Subcutaneous adipose tissue (tissue), 4 donors: Measurements from ENCODE around the gene TOMM6. TPM values are rescaled to one million over a fixed set of nuclear protein-coding genes. Genes with fewer than 3 reads are reported as not detected.

Source experiments
- CTCF ChIP-seq: fragments of 450-650 bp; IDR thresholded peaks from one replicate; pipeline ENCODE4 v1.5.1; 2016; ENCODE audit warnings: low read depth, mild to moderate bottlenecking, control low read depth, antibody characterized with exemption, moderate library complexity
- total RNA-seq, 4 donors: library from RNA; depleted of rRNA; stranded (reverse); fragments of >200 nt; gene quantifications; one replicate each; pipeline ENCODE4 v1.1.0, GENCODE V29; 2016

TOMM6 gene
- total RNA-seq, 4 donors from 2014 or later, result 74.9 to 164 (median 94.5) TPM

DNA sequence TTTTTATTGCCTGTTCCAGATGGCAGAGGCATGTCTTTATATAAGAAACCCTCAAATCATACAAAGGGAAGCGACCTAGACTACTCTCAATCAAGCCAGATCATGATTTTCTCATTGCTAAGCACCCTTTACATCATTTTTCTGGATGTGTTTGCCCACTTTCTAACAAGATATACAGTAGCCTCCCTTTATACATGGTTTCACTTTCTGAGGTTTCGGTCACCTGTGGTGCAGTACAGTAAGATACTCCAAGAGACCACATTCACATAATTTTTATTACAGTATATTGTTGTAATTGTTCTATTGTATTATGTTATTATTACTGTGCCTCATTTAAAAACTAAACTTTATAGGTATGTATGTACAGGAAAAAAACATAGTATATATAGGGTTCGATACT is 23.6 kb downstream of the TOMM6 start:
- no peak for TF ChIP-seq CTCF

DNA sequence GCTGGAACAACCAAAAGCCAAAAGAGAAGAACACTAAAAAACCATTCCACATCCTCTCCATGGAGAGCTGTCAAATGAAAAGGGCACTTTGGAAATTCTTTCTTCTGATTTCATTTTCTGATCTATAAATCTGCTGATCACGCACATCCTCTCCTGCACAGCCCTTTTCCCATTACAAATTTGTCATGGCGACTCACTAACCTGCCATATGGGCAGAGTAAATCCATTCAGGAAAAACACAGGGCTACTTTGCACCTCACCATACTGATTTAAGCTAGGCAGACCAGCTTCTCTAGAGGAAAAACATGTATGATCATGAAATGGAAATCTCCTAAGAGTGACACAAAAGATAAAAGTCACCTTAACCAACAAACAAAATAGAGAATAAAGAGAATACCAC is 26.0 kb downstream of the TOMM6 start:
- TF ChIP-seq CTCF, result no peak

GRCh38 chr6:41813956-41814355 is 26.5 kb downstream of the TOMM6 start:
- no peak for TF ChIP-seq CTCF

DNA sequence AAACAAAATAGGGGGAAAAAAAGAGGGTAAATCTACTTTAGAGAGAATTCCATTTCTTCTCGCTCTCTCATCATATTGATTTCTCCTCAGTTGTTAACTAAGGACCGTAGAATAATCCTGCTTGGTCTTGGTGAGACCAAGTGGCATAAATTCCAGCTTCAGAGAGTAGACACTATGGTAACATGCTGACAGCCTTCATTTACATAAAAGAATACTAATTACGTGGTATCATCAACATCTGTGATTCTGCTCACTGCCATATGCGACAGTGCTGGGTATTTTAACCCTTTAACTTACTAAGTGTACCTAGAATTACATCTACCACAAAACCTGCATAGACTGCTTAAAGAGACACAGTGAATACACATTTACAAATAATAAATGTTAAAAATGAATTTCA is 27.1 kb downstream of the TOMM6 start:
- TF ChIP-seq CTCF, result no peak

- TF ChIP-seq CTCF, result no peak
These were observed 28.1 kb downstream of the TOMM6 start for GRCh38 chr6:41815587-41815986.

DNA sequence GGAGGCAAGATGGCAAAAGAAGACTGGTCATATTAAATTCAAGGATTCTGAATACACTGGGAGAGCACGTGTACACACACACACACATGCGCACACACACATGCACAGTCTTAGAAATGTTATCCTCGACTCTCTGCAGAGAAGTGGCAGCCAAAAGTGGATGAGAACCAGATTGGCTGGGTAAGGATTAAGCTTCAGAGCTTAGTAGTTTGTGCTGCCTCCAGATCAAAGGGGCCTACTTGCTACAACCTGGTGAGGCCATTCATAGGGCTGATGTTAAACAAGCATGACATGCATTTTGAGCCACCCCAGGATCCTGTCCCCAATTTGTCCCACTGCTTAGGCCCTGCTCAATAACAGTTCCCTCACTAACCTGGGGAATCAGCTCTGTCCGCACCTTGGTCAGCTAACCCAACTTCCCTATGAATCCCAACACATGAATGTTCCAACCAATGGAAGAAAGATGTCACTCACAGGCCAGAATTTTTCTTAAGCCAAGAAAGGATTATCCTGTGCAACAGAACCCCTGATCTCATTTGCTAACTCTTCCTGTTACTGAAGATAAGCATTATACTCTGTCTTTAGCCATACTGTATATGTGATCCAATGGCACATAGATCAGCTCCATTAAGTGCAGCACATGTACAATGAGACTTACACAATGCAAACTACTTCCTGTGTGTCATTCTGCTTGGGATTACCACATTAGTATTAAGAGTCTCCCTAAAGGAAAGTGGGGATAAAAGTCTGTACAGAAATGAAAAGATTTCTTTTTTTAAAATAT is 31.0 kb downstream of the TOMM6 start:
- TF ChIP-seq CTCF, result no peak

DNA sequence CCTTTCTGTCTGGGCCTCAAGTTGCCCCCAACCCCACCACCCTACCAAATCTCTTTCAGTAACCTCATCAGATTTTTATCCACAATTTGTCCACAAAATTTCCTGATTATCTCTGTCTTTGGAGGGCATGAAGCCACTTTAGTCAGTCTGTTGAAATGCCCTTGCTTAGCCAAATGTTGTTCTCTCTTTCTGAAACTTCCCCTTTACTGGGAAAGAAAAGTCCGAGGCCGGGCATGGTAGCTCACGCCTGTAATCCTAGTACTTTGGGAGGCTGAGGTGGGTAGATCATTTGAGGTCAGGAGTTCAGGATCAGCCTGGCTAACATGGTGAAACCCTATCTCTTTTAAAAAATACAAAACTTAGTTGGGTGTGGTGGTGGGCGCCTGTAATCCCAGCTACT is 33.8 kb downstream of the TOMM6 start:
- no peak for TF ChIP-seq CTCF
